HepG2 (cell line): ENCODE data around the gene RPL27A. TPM values are rescaled to one million over a fixed set of nuclear protein-coding genes. Genes with fewer than 3 reads are reported as not detected.
A peak's percentile ranks its signal among the peaks of the same experiment; 100 is the strongest.

ENCODE experiments used
- HHEX ChIP-seq: IDR thresholded peaks from 2 replicates; pipeline ENCODE4 v1.6.1; 2016; ENCODE audit warnings: control low read depth
- IKZF4 ChIP-seq: sonication (generic); formaldehyde crosslinking; IDR thresholded peaks from 2 replicates; pipeline ENCODE4 v1.5.1; 2020; ENCODE audit warnings: borderline replicate concordance, mild to moderate bottlenecking, low read depth, missing genetic modification reagents; ENCODE audit errors: not compliant biosample characterization
- MED1 ChIP-seq: sonication (generic); formaldehyde crosslinking; IDR thresholded peaks from 2 replicates; pipeline ENCODE4 v1.4.0; 2020; ENCODE audit warnings: missing genetic modification reagents
- NFE2 ChIP-seq: sonication (generic); formaldehyde crosslinking; IDR thresholded peaks from 2 replicates; pipeline ENCODE4 v1.4.0; 2020; ENCODE audit warnings: missing genetic modification reagents
- NONO ChIP-seq, 2 experiments: fragments of 450-650 bp in 1 of 2; sonication (generic) in 1 of 2; formaldehyde crosslinking in 1 of 2; IDR thresholded peaks in 1 of 2; conservative IDR thresholded peaks in 1 of 2; 2 replicates each; pipeline versions ENCODE4 v1.6.1 to v1.8.0; 2017 to 2022; ENCODE audit warnings: mild to moderate bottlenecking in 1 of 2, missing genetic modification reagents in 1 of 2, moderate library complexity in 1 of 2
- SRSF4 ChIP-seq: fragments of 200-400 bp; formaldehyde crosslinking; IDR thresholded peaks from one replicate; pipeline ENCODE4 v1.6.1; 2018; ENCODE audit warnings: mild to moderate bottlenecking, low read depth, low read length, moderate library complexity; ENCODE audit not compliant: poor library complexity, severe bottlenecking
- ZNF547 ChIP-seq: sonication (generic); formaldehyde crosslinking; IDR thresholded peaks from 2 replicates; pipeline ENCODE4 v1.5.1; 2020; ENCODE audit warnings: mild to moderate bottlenecking, missing genetic modification reagents
- polyA plus RNA-seq, 8 experiments: library from polyadenylated mRNA; depleted of rRNA in 3 of 8; stranded (reverse) in 7 of 8; unstranded in 1 of 8; fragments of >200 nt; fragmentation: Illumina TruSeq in 4 of 8; extraction: Trizol in 4 of 8; gene quantifications; 2 replicates each; pipeline versions ENCODE4 v1.2.1 to v1.2.3, GENCODE V29; 2011 to 2016; ENCODE audit warnings: low read depth in 4 of 8, missing spikeins in 1 of 8, mixed read lengths in 1 of 8; ENCODE audit not compliant: insufficient read depth in 1 of 8
- total RNA-seq, 5 experiments: library from RNA; depleted of rRNA; stranded (reverse); fragments of >200 nt; fragmentation: Illumina TruSeq; extraction: Trizol; gene quantifications; 2 replicates each; pipeline ENCODE4 v1.2.3, GENCODE V29; 2016; ENCODE audit warnings: low read depth in 1 of 5
- TF ChIP-seq, protein P1 (sequence below): IDR thresholded peaks from 2 replicates; pipeline ENCODE4 v1.6.1; 2016; ENCODE audit warnings: mild to moderate bottlenecking, missing biosample characterization, missing genetic modification reagents
- TF ChIP-seq, protein P2 (sequence below): sonication (generic); formaldehyde crosslinking; IDR thresholded peaks from 2 replicates; pipeline ENCODE4 v1.5.1; 2020; ENCODE audit warnings: mild to moderate bottlenecking, moderate library complexity, missing genetic modification reagents
- TF ChIP-seq, protein P3 (sequence below): IDR thresholded peaks from 2 replicates; pipeline ENCODE4 v1.4.0; 2020; ENCODE audit warnings: mild to moderate bottlenecking, missing genetic modification reagents
- TF ChIP-seq, protein P4 (sequence below): sonication (generic); formaldehyde crosslinking; IDR thresholded peaks from 2 replicates; pipeline ENCODE4 v1.4.0; 2020; ENCODE audit warnings: missing genetic modification reagents
- TF ChIP-seq, protein P5 (sequence below): sonication (generic); formaldehyde crosslinking; IDR thresholded peaks from 2 replicates; pipeline ENCODE4 v1.5.0; 2020; ENCODE audit warnings: mild to moderate bottlenecking, missing genetic modification reagents
- TF ChIP-seq, protein P6 (sequence below): IDR thresholded peaks from 2 replicates; pipeline ENCODE4 v1.6.1; 2016; ENCODE audit warnings: control low read depth
- TF ChIP-seq, protein P7 (sequence below): sonication (generic); formaldehyde crosslinking; IDR thresholded peaks from 2 replicates; pipeline ENCODE4 v1.4.0; 2020; ENCODE audit warnings: missing genetic modification reagents

Gene RPL27A
- total and polyA plus RNA-seq, 2 of the 13 experiments (the other 11 are each of a cell fraction or from before 2014, with no cell fraction given) = 1,531 to 2,153 TPM

DNA sequence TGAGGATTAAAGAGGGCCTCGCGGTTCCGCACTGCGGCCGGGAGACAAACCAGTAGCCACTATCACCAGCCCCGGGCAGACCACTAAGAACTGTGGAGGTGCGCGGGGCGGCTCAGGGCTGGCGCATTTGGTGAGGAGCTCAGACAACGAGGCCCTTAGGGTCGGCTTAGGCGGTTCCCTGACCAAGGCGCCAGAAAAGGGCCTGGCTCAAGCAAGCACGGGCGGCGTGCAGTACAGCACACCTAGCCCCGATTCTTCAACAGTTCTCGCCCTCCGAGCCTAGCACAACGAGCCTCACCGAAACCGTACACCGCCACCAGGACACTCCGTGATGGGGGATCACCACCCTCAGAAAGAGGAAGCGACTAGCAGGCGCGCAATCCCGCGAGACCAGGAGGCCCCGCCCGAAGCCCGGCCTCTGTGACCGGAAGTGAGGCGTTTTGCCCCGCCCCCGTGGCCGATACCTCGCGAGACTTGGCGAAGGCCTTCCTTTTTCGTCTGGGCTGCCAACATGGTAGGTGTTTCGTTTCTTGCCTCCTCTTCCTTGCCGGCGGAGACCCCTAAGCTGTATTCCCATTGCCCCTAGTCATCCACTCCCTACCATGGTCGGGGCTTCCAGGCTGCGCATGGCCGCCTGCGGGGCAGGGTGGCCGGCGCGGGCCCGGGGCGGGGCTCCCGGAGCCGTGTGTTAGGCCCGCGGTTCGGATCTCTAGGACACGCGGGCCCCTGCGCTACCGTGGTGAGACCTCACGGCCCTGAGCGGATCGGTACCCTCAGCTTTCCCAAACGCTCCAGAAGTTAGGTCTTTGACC is at the start of gene RPL27A, which contains the start of gene TRIM66 (continued):
- TF ChIP-seq SRSF4 = no peak
- TF ChIP-seq, protein P1, sequence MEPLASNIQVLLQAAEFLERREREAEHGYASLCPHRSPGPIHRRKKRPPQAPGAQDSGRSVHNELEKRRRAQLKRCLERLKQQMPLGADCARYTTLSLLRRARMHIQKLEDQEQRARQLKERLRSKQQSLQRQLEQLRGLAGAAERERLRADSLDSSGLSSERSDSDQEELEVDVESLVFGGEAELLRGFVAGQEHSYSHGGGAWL (CRISPR knock-in tag) = peak; percentile 55; the same call in 1 of the 2 replicates
- TF ChIP-seq, protein P2, sequence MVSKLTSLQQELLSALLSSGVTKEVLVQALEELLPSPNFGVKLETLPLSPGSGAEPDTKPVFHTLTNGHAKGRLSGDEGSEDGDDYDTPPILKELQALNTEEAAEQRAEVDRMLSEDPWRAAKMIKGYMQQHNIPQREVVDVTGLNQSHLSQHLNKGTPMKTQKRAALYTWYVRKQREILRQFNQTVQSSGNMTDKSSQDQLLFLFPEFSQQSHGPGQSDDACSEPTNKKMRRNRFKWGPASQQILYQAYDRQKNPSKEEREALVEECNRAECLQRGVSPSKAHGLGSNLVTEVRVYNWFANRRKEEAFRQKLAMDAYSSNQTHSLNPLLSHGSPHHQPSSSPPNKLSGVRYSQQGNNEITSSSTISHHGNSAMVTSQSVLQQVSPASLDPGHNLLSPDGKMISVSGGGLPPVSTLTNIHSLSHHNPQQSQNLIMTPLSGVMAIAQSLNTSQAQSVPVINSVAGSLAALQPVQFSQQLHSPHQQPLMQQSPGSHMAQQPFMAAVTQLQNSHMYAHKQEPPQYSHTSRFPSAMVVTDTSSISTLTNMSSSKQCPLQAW (CRISPR knock-in tag) = peak; percentile 70
- TF ChIP-seq, protein P3, sequence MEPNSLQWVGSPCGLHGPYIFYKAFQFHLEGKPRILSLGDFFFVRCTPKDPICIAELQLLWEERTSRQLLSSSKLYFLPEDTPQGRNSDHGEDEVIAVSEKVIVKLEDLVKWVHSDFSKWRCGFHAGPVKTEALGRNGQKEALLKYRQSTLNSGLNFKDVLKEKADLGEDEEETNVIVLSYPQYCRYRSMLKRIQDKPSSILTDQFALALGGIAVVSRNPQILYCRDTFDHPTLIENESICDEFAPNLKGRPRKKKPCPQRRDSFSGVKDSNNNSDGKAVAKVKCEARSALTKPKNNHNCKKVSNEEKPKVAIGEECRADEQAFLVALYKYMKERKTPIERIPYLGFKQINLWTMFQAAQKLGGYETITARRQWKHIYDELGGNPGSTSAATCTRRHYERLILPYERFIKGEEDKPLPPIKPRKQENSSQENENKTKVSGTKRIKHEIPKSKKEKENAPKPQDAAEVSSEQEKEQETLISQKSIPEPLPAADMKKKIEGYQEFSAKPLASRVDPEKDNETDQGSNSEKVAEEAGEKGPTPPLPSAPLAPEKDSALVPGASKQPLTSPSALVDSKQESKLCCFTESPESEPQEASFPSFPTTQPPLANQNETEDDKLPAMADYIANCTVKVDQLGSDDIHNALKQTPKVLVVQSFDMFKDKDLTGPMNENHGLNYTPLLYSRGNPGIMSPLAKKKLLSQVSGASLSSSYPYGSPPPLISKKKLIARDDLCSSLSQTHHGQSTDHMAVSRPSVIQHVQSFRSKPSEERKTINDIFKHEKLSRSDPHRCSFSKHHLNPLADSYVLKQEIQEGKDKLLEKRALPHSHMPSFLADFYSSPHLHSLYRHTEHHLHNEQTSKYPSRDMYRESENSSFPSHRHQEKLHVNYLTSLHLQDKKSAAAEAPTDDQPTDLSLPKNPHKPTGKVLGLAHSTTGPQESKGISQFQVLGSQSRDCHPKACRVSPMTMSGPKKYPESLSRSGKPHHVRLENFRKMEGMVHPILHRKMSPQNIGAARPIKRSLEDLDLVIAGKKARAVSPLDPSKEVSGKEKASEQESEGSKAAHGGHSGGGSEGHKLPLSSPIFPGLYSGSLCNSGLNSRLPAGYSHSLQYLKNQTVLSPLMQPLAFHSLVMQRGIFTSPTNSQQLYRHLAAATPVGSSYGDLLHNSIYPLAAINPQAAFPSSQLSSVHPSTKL (CRISPR knock-in tag) = peak; percentile 16; the same call in 1 of the 2 replicates
- TF ChIP-seq, protein P4, sequence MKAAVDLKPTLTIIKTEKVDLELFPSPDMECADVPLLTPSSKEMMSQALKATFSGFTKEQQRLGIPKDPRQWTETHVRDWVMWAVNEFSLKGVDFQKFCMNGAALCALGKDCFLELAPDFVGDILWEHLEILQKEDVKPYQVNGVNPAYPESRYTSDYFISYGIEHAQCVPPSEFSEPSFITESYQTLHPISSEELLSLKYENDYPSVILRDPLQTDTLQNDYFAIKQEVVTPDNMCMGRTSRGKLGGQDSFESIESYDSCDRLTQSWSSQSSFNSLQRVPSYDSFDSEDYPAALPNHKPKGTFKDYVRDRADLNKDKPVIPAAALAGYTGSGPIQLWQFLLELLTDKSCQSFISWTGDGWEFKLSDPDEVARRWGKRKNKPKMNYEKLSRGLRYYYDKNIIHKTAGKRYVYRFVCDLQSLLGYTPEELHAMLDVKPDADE (CRISPR knock-in tag) = no peak
- TF ChIP-seq, protein P5, sequence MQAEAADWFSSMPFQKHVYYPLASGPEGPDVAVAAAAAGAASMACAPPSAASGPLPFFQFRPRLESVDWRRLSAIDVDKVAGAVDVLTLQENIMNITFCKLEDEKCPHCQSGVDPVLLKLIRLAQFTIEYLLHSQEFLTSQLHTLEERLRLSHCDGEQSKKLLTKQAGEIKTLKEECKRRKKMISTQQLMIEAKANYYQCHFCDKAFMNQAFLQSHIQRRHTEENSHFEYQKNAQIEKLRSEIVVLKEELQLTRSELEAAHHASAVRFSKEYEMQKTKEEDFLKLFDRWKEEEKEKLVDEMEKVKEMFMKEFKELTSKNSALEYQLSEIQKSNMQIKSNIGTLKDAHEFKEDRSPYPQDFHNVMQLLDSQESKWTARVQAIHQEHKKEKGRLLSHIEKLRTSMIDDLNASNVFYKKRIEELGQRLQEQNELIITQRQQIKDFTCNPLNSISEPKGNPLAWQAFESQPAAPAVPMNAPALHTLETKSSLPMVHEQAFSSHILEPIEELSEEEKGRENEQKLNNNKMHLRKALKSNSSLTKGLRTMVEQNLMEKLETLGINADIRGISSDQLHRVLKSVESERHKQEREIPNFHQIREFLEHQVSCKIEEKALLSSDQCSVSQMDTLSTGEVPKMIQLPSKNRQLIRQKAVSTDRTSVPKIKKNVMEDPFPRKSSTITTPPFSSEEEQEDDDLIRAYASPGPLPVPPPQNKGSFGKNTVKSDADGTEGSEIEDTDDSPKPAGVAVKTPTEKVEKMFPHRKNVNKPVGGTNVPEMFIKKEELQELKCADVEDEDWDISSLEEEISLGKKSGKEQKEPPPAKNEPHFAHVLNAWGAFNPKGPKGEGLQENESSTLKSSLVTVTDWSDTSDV = 0 out of 2 replicates have a peak, but pooled peaks have one; percentile 19
- TF ChIP-seq, protein P6, sequence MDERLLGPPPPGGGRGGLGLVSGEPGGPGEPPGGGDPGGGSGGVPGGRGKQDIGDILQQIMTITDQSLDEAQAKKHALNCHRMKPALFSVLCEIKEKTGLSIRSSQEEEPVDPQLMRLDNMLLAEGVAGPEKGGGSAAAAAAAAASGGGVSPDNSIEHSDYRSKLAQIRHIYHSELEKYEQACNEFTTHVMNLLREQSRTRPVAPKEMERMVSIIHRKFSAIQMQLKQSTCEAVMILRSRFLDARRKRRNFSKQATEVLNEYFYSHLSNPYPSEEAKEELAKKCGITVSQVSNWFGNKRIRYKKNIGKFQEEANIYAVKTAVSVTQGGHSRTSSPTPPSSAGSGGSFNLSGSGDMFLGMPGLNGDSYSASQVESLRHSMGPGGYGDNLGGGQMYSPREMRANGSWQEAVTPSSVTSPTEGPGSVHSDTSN (CRISPR knock-in tag) = no peak
- no peak for TF ChIP-seq IKZF4 (CRISPR knock-in tag)
- TF ChIP-seq MED1 (CRISPR knock-in tag) = peak; percentile 62; the same call in 1 of the 2 replicates
- 0 out of 2 replicates have a peak, but pooled peaks have one; percentile 64 for TF ChIP-seq ZNF547 (CRISPR knock-in tag)
- no peak for TF ChIP-seq NFE2 (CRISPR knock-in tag)
- TF ChIP-seq, protein P7, sequence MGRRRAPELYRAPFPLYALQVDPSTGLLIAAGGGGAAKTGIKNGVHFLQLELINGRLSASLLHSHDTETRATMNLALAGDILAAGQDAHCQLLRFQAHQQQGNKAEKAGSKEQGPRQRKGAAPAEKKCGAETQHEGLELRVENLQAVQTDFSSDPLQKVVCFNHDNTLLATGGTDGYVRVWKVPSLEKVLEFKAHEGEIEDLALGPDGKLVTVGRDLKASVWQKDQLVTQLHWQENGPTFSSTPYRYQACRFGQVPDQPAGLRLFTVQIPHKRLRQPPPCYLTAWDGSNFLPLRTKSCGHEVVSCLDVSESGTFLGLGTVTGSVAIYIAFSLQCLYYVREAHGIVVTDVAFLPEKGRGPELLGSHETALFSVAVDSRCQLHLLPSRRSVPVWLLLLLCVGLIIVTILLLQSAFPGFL (CRISPR knock-in tag) = no peak
- TF ChIP-seq NONO (IDR thresholded peaks at IDR 0.05) = no peak
- TF ChIP-seq NONO (CRISPR knock-in tag; conservative IDR thresholded peaks at IDR 0.05) = peak; percentile 79
- no peak for TF ChIP-seq HHEX (CRISPR knock-in tag)
